M059J (cell line): ENCODE data around the gene IL32. TPM values are rescaled to one million over a fixed set of nuclear protein-coding genes. Genes with fewer than 3 reads are reported as not detected.
"Not testable (repeated sequence)": the region's sequence is repeated elsewhere in the genome, so short reads cannot be mapped to it uniquely, and the experiment has no call there.

Source experiments
- DNase-seq: peaks from one replicate; pipeline ENCODE4 v3.0.0-alpha.2; 2012; ENCODE audit warnings: low read depth
- total RNA-seq: library from RNA; depleted of rRNA; stranded (reverse); fragments of >200 nt; shearing (Covaris generic); gene quantifications from 2 replicates; pipeline ENCODE4 v1.2.3, GENCODE V29; 2014

IL32 gene
- total RNA-seq, 1 experiment from 2014 or later = 62.5 TPM

DNA sequence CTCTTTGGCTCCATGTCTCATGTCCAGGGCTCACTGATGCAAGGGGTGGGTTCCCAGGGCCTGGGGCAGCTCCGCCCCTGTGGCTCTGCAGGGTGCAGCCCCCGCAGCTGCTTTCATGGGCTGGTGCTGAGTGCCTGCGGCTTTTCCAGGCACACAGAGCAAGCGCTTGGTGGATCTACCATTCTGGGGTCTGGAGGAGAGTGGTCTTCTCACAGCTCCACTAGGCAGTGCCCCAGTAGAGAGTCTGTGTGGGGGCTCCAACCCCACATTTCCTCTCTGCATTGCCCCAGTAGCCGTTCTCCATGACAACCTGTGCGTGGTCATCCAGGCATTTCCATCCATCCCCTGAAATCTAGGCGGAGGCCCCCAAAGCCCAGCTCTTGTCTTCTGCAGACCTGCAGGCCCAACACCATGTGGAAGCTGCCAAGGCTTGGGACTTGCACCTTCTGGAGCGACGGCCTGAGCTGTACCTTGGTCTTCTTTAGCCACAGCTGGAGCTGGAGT is 5.2 kb downstream of the IL32 start:
- DNase-seq = no peak

DNA sequence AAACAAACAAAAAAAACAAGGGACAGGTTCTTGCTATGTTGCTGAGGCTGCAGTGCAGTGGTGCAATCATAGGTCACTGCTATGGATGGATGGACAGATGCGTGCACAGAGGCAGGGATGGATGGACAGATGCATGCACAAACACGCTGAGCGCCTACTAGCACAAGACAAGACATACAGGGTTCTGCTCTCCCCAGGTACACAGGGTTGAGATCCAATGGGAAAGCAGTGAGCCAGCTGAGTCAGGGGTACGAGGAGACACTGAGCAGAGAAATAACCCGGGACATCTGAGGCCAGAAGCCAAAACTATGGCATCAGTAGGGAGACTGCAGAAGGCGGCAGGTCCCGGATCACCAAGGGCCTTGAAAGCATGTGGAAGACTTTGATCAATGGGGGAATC is 6.2 kb downstream of the IL32 start:
- no peak for DNase-seq

DNA sequence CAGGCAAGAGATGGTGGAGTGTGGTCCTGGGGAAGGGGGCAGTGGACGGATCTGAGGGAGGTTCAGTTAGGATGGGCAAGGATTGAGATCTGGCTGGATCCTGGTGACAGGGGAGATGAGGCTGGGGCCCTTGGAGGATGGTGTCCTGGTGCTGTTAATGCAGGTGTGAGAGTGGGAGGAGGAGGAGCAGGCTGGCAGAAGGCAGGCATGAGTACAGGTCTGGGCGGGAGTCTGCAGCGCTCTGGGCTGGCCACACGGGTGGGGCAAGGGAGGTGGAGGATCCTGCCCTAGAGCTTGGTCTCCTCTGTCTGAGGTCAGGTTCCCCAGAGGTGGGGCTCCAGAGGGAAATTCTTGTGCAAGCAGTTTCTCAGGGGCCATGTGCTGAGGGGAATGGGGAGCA is 6.7 kb downstream of the IL32 start:
- DNase-seq = not testable (repeated sequence)

DNA sequence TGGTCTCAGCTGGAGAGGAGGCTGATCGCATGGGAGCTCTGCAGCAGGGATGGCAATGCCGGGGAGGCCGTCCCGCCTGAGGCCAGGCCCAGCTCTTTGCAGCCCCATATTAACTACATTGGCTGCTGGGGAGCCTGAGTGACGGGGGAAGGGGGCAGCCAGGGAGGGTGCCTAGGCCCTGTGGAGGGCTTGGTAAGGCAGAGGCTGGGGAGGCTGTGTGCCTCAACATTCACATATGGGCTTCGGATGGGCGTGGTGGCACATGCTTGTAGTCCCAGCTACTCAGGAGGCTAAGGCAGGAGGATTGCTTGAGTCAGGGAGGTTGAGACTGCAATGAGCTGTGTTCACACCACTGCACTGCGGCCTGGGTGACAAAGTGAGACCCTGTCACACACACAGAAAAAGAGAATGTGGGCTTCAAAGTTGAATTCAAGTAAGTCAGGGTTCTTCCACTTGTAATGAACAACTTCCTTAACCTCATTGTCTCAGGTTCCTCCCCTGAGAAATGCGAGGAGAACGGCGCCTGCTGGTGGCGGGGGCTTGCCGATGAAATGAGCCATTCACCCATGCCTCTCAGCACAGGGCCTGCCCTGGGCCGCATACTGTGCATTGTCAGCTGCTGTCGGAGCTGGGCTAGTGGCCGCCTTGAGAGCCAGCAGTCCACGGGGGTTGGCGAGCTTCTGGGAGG is 7.3 kb downstream of the IL32 start:
- not testable (repeated sequence) for DNase-seq

DNA sequence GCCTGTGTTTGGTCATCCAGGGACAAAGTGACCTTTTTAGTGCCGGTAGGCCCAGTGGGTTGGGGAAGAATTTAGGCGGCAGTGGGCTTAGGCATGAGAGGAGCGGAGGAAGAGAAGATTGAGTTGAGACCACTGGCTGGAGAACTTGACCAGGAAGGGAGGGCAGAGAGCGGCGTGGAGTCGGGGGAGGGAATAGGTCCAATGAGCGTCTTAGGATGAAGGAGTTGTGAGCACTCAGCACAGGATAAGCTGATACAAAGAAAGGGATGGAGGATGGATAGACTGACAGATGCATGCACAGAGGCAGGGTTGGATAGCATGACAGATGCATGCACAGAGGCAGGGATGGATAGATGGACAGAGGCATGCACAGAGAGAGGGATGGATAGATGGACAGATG is 8.0 kb downstream of the IL32 start:
- no peak for DNase-seq

DNA sequence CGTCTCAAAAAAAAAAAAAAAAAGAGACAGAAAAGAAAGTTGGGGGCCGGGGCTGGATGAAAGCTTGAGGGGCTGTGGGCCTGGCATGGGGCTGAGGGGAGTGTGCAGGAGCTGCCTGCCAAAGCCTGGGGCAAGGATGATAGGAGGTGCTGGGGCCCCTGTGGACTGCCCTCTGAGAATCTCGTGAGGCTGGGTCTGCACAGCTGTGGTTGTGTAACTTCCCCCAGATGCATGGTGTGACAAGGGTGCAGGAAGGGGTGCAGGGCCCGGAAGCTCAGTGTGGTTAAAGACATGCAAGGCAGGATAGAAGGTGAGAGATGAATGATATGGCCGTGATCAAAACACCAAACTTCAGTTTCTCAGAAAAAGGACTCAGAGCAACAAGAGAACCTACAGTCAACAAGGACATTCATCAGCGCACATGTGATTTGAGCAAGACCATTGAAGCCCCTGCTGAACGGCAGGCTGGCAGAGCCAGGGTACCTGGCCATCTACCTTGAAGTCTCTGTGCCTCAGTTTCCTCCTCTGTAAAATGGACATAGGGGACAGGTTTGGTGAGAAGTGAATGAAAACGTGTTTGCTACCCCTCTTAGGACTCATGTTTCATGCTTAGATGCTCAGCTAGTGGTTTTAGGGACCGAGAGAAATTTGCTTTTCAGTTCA is 9.6 kb downstream of the IL32 start:
- DNase-seq = no peak

DNA sequence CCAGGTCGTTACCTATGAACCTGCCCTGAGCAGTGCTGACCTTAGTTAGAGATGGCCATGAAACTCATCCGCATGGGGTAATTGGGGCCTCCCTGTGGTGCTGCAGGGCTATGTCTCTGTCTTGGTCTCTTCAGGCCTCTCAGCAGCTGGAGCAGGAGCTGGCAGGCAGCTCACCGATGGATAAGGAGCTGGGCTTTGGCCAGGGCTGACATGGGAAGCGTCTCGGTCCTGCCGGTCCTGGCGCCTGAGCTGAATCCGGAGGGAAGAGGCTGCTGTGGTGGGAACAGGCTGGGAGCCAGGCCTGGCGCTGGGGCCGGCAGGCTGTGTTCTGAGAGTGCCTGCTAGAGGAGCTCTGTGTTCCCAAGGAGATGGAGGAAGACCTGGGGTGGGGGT is 10.1 kb downstream of the IL32 start:
- DNase-seq = no peak

DNA sequence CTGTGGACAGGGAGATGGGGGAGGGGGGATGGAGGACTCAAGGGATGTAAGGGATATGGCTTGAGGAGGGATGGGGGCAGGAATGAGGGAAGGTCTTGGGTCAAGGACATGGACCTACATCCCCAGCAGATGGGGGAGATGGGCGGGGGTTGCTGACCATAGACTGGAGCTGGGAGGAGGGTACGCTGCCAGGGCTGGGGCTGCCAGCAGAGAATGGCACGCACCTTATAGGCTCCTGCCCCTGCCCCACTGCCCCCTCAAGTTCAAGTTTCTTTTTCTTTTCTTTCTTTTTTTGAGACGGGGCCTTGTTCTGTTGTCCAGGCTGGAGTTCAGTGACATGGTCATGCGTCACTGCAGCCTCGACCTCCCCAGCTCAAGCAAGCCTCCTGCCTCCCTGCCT is 10.5 kb downstream of the IL32 start:
- DNase-seq = not testable (repeated sequence)

DNA sequence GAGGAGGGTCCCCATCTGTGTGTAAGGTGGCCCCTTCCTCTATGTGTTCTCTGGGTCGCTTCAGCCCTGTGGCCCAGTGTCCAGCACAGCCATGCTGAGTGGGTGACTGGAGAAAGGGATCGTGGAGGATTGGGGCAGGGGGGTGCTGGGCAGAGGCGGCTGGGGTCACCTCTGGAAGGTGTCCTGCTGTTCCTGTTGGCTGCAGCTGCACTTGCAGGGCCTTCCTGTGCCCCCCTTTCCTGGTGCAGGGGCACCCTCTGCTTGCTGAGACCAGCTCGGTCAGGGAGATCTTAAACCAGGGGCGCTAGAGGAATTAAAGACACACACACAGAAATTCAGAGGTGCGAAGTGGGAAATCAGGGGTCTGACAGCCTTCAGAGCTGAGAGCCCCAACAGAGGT is 11.1 kb downstream of the IL32 start:
- no peak for DNase-seq

DNA sequence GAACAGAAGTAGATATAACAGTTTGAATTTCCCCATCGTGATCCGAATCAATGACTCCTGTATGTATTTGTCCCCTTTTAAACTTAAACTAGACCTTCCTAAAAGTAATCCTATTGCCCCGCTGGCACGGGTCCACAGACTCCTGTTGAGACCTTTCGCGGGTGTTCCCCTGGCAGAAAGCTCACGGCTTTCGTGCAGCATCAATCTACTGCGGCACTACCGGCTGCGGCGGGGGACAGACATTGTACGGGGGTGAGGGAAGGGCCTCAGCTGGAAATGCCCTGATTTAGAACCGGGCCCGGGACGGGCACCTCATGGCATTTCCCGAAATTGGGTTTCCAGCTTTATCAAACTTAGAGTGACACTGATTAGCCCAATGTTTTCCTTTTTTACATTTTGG is 14.6 kb downstream of the IL32 start:
- no peak for DNase-seq

DNA sequence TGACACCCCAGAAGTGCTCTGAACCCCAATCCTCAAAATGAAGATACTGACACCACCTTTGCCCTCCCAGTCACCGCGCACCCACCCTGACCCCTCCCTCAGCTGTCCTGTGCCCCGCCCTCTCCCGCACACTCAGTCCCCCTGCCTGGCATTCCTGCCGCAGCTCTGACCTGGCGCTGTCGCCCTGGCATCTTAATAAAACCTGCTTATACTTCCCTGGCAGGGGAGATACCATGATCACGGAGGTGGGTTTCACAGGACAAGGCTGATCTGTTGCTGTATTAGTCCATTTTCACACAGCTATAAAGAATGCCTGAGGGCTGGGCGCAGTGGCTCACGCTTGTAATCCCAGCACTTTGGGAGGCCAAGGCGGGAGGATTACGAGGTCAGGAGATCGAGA is 16.5 kb downstream of the IL32 start:
- DNase-seq = not testable (repeated sequence)

DNA sequence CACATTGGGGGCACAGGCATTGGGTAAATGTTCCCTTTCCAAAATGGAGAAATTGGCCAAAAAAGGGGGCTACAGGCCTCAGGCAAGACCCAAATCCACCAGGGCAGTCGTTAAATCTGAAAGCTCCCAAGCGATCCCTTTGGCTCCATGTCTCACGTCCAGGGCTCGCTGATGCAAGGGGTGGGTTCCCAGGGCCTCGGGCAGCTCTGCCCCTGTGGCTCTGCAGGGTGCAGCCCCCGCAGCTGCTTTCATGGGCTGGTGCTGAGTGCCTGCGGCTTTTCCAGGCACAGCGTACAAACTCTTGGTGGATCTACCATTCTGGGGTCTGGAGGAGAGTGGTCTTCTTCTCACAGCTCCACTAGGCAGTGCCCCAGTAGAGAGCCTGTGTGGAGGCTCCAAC is 18.0 kb downstream of the IL32 start:
- not testable (repeated sequence) for DNase-seq

DNA sequence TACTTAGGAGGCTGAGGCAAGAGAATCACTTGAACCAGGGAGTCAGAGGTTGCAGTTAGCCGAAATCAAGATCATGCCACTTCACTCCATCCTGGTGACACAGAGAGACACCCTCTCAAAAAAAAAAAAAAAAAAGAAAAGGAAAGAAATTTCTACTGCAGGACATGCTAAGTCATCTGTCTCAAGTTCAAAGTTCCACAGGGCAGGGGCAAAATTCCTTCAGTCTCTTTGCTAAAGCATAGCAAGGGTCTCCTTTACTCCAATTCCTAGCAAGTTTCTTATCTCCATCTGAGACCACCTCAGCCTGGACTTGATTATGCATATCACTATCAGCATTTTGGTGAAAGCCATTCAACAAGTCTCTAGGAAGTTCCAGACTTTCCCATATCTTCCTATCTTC is 19.1 kb downstream of the IL32 start:
- DNase-seq = no peak

DNA sequence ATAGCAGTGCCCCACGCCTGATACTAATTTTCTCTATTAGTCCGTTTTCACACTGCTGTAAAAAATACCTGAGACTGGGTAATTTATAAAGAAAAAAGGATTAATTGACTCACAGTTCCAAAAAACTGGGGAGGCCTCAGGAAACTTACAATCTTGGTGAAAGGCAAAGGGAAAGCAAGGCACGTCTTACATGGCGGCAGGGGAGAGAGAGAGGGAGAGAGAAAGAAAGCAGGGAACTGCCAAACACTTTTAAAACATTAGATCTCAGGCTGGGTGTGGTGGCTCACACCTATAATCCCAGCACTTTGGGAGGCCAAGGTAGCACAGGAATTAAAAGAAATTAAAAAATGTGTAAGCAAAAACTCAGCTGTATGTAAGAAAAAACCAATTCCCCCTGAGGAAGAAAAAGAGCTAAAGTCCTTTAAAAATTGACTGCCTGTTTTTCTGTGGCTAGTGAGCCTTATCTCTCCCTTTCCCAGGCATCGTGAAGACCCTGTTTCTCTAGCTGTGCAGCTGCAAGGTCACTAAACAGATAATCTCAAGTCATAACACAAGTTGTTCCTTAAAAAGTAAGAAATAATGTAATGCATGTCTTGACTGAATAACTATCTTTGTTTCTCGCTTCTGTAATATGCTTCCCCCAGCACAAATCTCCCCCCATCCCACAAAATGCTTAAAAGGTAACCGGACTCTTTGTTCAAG is 19.7 kb downstream of the IL32 start:
- no peak for DNase-seq

DNA sequence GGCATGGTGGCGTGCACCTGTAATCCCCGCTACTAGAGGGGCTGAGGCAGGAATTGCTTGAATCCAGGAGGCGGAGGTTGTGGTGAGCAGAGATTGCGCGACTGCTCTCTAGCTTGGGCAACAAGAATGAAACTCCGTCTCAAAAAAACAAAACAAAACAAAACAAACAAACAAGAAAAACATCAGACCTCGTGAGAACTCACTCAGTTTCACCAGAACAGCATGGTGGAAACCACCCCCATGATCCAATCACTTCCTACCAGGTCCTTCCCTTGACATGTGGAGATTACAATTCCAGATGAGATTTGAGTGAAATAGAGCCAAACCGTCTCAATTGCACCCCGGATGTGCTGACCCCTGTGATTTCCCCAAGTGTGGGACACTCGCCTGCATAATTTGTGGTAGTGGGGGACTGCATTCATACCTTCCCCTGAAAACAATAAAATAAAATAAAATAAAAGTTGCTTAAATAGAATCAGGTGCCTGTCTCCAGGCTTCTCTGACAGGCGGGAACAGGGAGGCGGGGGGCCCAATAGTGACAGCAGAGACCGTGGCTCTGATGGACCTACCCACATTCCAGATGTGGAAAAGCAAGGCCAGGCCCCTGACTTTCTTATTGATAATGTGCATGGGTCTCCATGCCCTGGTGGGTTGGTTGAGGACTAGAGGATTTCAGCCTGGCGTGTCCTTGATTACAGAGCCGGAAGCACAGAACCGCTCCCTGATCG is 20.6 kb downstream of the IL32 start:
- no peak for DNase-seq

DNA sequence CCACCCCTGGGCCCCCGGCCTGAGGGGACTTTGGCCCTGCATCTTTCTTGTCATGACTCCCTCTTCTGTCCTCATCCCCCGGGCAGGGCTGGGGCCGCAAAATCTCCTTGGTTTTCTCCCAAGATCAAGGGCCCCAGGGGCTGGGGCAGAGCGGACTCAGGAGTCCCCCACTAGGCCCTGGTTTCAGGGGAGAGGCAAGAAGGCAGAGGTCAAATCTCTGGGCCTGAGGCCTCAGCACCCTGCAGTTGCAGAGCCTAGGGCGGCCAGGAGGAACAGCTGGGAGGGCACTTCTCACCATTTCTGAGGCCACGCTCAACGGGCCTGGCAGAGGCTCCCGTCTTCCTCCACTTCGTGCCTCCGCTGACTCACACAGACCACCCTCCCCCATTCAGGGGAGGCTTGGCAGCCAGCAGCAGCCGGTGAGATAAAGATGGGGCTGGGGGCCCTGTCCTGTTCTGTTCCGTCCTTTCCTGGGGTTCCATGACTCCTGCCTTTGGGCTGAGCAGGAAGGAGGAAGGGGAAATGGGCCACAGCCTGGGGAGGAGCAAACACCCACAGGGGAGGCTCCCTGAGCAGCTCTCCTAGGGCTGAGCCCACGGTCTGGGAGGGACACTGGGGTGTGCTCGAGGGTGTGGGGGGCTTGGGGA is 21.3 kb downstream of the IL32 start:
- no peak for DNase-seq

DNA sequence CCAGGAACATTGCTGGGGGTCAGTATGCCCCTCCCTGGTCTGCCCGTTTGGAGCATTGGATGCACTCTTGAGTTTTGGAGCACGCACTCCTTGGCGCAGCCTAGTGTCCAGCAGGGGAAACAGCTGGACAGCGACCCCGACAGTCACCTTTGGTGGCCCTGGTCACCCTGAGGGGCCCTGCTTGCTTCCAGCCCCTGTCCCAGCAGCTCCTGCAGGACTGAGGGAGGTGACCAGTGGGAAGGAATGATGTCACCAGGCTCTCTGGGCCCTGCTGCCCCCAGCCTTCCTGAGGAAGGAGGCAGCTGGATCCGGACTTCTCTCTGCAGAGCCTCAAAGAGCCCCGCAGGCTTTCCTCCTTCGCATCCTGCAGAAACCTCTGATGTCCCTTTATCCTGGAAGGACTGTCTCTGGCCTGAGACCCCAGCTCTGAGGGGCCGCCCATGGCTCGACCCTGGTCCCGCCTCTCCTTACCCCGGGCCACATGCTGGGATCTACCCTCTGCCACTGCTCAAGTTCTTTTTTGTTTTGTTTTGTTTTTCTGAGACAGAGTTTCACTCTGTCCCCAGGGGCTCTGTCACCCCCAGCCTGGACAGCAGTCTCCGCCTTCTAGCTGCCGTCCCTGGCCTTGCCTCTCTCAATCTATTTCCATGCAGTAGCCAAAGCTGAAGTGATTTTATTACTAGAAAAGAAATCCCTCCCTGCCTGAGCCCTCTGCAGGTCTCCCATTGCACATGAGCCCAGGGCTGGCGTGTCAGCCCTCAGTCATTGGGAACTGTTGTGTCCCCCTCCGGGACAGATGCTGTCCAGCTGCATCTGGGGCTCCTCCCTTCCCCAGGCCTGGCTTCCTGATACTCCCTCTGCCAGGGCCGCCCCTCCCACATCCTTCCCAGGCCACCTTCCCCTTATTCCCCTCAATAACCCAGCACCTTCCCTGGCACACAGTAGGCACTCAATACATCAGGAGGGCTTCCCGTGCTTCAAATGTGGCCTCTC is 22.1 kb downstream of the IL32 start:
- no peak for DNase-seq

DNA sequence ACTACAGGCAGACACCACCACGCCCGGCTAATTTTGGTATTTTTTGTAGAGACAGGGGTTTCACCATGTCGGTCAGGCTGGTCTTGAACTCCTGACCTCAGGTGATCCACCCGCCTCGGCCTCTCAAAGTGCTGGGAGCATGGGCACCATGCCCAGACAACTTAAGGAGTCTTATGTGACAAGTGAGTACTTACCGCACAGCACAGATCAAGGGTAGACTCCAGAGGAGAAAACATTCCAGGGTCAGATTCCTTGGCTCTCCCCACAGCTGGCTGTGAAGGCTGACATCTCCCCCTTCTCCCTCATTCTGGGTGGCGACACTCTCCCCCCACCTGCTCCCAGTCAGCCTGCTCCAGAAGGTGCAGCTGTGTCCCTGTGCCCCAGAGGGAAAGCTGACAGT is 23.0 kb downstream of the IL32 start:
- no peak for DNase-seq

DNA sequence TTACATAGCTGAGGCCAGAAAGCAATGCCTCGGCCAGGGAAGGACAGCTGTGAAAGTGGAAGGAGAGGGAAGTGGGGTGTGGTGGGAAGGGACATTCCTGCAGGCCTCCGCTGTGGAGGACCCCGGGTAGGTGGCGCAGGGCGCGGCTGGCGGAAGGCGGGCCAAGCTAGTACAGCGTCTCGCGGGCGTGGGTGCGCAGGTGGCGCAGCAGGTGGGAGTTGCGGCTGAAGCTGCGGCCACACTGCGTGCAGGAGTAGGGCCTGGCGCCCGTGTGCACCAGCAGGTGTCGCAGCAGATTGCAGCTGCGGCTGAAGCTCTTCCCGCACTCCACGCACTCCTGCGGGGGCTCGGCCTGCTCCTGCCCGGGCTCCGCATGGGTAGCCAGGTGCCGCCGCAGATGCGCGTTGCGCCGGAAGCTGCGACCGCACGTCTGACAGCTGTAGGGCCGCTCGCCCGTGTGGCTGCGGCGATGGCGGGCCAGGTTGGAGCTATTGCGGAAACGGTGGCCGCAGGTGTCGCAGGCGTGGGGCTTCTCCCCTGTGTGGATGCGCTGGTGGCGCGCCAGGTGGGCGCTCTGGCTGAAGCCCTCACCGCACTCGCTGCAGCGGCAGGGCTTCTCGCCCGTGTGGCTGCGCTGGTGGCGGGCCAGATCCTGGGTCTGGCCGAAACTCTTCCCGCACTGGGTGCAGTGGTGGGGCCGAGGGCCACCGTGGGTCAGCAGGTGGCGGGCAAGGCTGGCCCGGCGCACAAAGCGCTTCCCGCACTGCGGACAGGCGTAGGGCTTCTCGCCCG is 23.7 kb downstream of the IL32 start:
- DNase-seq = no peak
